GM06990 (cell line): Measurements from ENCODE around the gene RAB11FIP3.
"Not testable (repeated sequence)": the region's sequence is repeated elsewhere in the genome, so short reads cannot be mapped to it uniquely, and the experiment has no call there.

Experiments used
- DNase-seq: peaks from one replicate; pipeline ENCODE4 v3.0.0-alpha.2; 2011; ENCODE audit not compliant: insufficient read length; ENCODE audit errors: extremely low read depth
- H3K27me3 ChIP-seq: replicated peaks from 2 replicates; pipeline ENCODE4 v1.6.0; 2011; ENCODE audit warnings: low read length; ENCODE audit not compliant: control insufficient read depth, insufficient read depth
- H3K36me3 ChIP-seq: 2 replicates; pipeline ENCODE4 v1.5.1; 2011; ENCODE audit warnings: low read length; ENCODE audit not compliant: control insufficient read depth, insufficient read depth
- H3K4me3 ChIP-seq: replicated peaks from 2 replicates; pipeline ENCODE4 v1.5.1; 2011; ENCODE audit warnings: low read depth, mild to moderate bottlenecking, control low read depth, low read length
- CTCF ChIP-seq: IDR thresholded peaks from 2 replicates; pipeline ENCODE4 v1.5.1; 2011; ENCODE audit warnings: low read length, control low read depth, mild to moderate bottlenecking, inconsistent platforms; ENCODE audit not compliant: insufficient read depth, poor library complexity, severe bottlenecking

Gene RAB11FIP3

GRCh38 chr16:483341-484075 lies 58.1 kb downstream of the RAB11FIP3 start:
- H3K4me3 ChIP-seq = no peak overlapping the region
- no peak for DNase-seq
- no peaks in the 10 kb centered on the region for H3K27me3 ChIP-seq
- no peak for TF ChIP-seq CTCF
- peaks cover 3% of the 10 kb centered on the region for H3K36me3 ChIP-seq

- no peak for TF ChIP-seq CTCF
- Histone ChIP-seq H3K27me3 (no peaks in the 10 kb centered on the region), H3K4me3 (no peak overlapping the region), H3K36me3 (peaks cover 5% of the 10 kb centered on the region)
- no peak for DNase-seq
These were observed 64.2 kb downstream of the RAB11FIP3 start for GRCh38 chr16:489606-490005.

GRCh38 chr16:490768-491167 lies 65.3 kb downstream of the RAB11FIP3 start:
- Histone ChIP-seq H3K4me3 (no peak overlapping the region), H3K27me3 (no peaks in the 10 kb centered on the region), H3K36me3 (peaks cover 5% of the 10 kb centered on the region)
- DNase-seq = no peak
- no peak for TF ChIP-seq CTCF

GRCh38 chr16:491220-491919 lies 65.9 kb downstream of the RAB11FIP3 start:
- TF ChIP-seq CTCF = no peak
- Histone ChIP-seq H3K4me3 (peak overlapping the region; percentile 67), H3K27me3 (no peaks in the 10 kb centered on the region), H3K36me3 (peaks cover 5% of the 10 kb centered on the region)
- peak; percentile 68 for DNase-seq

- no peak for TF ChIP-seq CTCF
- peak; percentile 60 for DNase-seq
These were observed 66.9 kb downstream of the RAB11FIP3 start for GRCh38 chr16:492211-492875.

GRCh38 chr16:494676-495075 lies 69.2 kb downstream of the RAB11FIP3 start:
- not testable (repeated sequence) for DNase-seq, H3K36me3 ChIP-seq

More at GRCh38 chr16:492211-492875, 66.9 kb downstream of the RAB11FIP3 start:
- Histone ChIP-seq H3K27me3 (no peaks in the 10 kb centered on the region), H3K36me3 (peaks cover 5% of the 10 kb centered on the region), H3K4me3 (peak overlapping the region; percentile 67)

More at GRCh38 chr16:494676-495075, 69.2 kb downstream of the RAB11FIP3 start:
- H3K4me3 ChIP-seq, H3K27me3 ChIP-seq: not testable (repeated sequence)
